Measurements from ENCODE around the gene TUBA4A.
"Not testable (repeated sequence)": the region's sequence is repeated elsewhere in the genome, so short reads cannot be mapped to it uniquely, and the experiment has no call there.

Gene TUBA4A

GRCh38 chr2:219268294-219268693 lies 14.6 kb upstream of the TUBA4A start:
- DNase-seq (ENCODE audit: low read depth) = no peak

- no peak for DNase-seq (ENCODE audit: low read depth)
These were observed 13.2 kb upstream of the TUBA4A start for GRCh38 chr2:219266886-219267285.

GRCh38 chr2:219266232-219266631 lies 12.5 kb upstream of the TUBA4A start:
- no peak for DNase-seq (ENCODE audit: low read depth)

- no peak for DNase-seq (ENCODE audit: low read depth)
These were observed 7.5 kb upstream of the TUBA4A start for GRCh38 chr2:219261024-219261855.

- DNase-seq (ENCODE audit: low read depth) = not testable (repeated sequence)
These were observed 5.2 kb upstream of the TUBA4A start for GRCh38 chr2:219258942-219259341.

- DNase-seq (ENCODE audit: low read depth) = no peak
These were observed 978 bp upstream of the TUBA4A start for GRCh38 chr2:219254590-219255201.

- no peak for DNase-seq (ENCODE audit: low read depth)
These were observed 592 bp downstream of the TUBA4A start, which contains the start of gene TUBA4B for GRCh38 chr2:219252900-219253752. TSS of gene TUBA4B (plus strand) at chr2:219253243. CDS start at chr2:219253408, 165 bp downstream.

GRCh38 chr2:219252570-219252899 lies 1.2 kb downstream of the TUBA4A start:
- no peak for DNase-seq (ENCODE audit: low read depth)

- no peak for DNase-seq (ENCODE audit: low read depth)
These were observed 1.6 kb downstream of the TUBA4A start for GRCh38 chr2:219252084-219252483.

GRCh38 chr2:219251656-219252055 lies 2.1 kb downstream of the TUBA4A start:
- no peak for DNase-seq (ENCODE audit: low read depth)

GRCh38 chr2:219250049-219250781 lies 3.5 kb downstream of the TUBA4A start:
- DNase-seq (ENCODE audit: low read depth) = no peak

GRCh38 chr2:219249203-219249980 lies 4.3 kb downstream of the TUBA4A start:
- DNase-seq (ENCODE audit: low read depth) = no peak

- DNase-seq (ENCODE audit: low read depth) = no peak
These were observed 4.9 kb downstream of the TUBA4A start for GRCh38 chr2:219248845-219249202.

GRCh38 chr2:219247678-219248642 lies 5.8 kb downstream of the TUBA4A start:
- peak; percentile 42 for DNase-seq (ENCODE audit: low read depth)

GRCh38 chr2:219246559-219246958 lies 7.2 kb downstream of the TUBA4A start:
- DNase-seq (ENCODE audit: low read depth) = no peak

- no peak for DNase-seq (ENCODE audit: low read depth)
These were observed 7.9 kb downstream of the TUBA4A start for GRCh38 chr2:219245899-219246230.

- DNase-seq (ENCODE audit: low read depth) = peak; percentile 90
These were observed 8.4 kb downstream of the TUBA4A start, which contains the start of the genes GLB1L and STK16 for GRCh38 chr2:219245148-219245898. TSS of gene GLB1L (minus strand) at chr2:219245444. CDS start at chr2:219243573, 1,871 bp downstream. TSS of gene STK16 (plus strand) at chr2:219245479. CDS start at chr2:219246000, 521 bp downstream.

- no peak for DNase-seq (ENCODE audit: low read depth)
These were observed 8.9 kb downstream of the TUBA4A start for GRCh38 chr2:219244789-219245147.

GRCh38 chr2:219243291-219243761 lies 10.4 kb downstream of the TUBA4A start:
- DNase-seq (ENCODE audit: low read depth) = no peak

All from stimulated activated CD8-positive, alpha-beta memory T cell treated with anti-CD3 and anti-CD28 coated beads, Interleukin-4, amount 100 ng/mL, for 24 hours (primary cell).